CD14-positive monocyte (primary cell): ENCODE results near the gene ERP27. TPM values are rescaled to one million over a fixed set of nuclear protein-coding genes. Genes with fewer than 3 reads are reported as not detected.

ENCODE experiments used
- DNase-seq, 3 donors: peaks; one replicate each; pipeline ENCODE4 v3.0.0-alpha.2; 2011 to 2022
- H2AFZ ChIP-seq: 2 replicates; pipeline ENCODE4 v1.6.0; 2012; ENCODE audit warnings: mild to moderate bottlenecking, low read depth, low read length, inconsistent platforms; ENCODE audit not compliant: insufficient read depth, poor library complexity, severe bottlenecking
- H3K27ac ChIP-seq, 2 donors: 1 replicate in 1 of 2; 2 replicates in 1 of 2; pipeline ENCODE4 v1.5.1; 2012 to 2013; ENCODE audit warnings: low read length in 2 of 2, control low read depth in 1 of 2, inconsistent platforms in 1 of 2, low read depth in 1 of 2, mild to moderate bottlenecking in 1 of 2
- H3K27me3 ChIP-seq, 2 donors: one replicate each; pipeline versions ENCODE4 v1.6.0 to v1.6.1; 2011 to 2013; ENCODE audit warnings: low read length in 2 of 2; ENCODE audit not compliant: control insufficient read depth in 2 of 2, insufficient read depth in 2 of 2
- H3K36me3 ChIP-seq, 2 donors: replicated peaks in 1 of 2; 1 replicate in 1 of 2; 2 replicates in 1 of 2; pipeline versions ENCODE4 v1.5.1 to v1.6.1; 2012 to 2013; ENCODE audit warnings: low read length in 2 of 2, control low read depth in 1 of 2, inconsistent platforms in 1 of 2, mild to moderate bottlenecking in 1 of 2; ENCODE audit not compliant: insufficient read depth in 2 of 2, control insufficient read depth in 1 of 2
- H3K4me1 ChIP-seq, 2 donors: 1 replicate in 1 of 2; 2 replicates in 1 of 2; pipeline versions ENCODE4 v1.5.1 to v1.6.1; 2012 to 2013; ENCODE audit warnings: low read length in 2 of 2, control low read depth in 1 of 2, inconsistent platforms in 1 of 2, mild to moderate bottlenecking in 1 of 2, moderate library complexity in 1 of 2; ENCODE audit not compliant: insufficient read depth in 2 of 2, control insufficient read depth in 1 of 2
- H3K4me2 ChIP-seq: replicated peaks from 2 replicates; pipeline ENCODE3; 2012; ENCODE audit warnings: low read length, moderate library complexity, mild to moderate bottlenecking; ENCODE audit not compliant: poor library complexity, severe bottlenecking; ENCODE audit errors: extremely low read depth
- H3K4me3 ChIP-seq, 3 experiments: fragments of 200-600 bp in 1 of 3; sonication (generic) in 1 of 3; replicated peaks in 1 of 3; 1 replicate in 2 of 3; 2 replicates in 1 of 3; pipeline ENCODE4 v1.5.1; 2011 to 2013; ENCODE audit warnings: low read length in 3 of 3, mild to moderate bottlenecking in 3 of 3, control low read depth in 2 of 3, low read depth in 2 of 3, inconsistent platforms in 1 of 3, moderate library complexity in 1 of 3
- H3K79me2 ChIP-seq: 2 replicates; pipeline ENCODE4 v1.6.0; 2012; ENCODE audit warnings: mild to moderate bottlenecking, control low read depth, inconsistent platforms, low read length, moderate library complexity; ENCODE audit not compliant: insufficient read depth
- H3K9ac ChIP-seq: 2 replicates; pipeline ENCODE4 v1.6.0; 2017; ENCODE audit warnings: low read length, mild to moderate bottlenecking; ENCODE audit not compliant: insufficient read depth, poor library complexity, severe bottlenecking
- H3K9me3 ChIP-seq, 2 donors: replicated peaks in 1 of 2; 1 replicate in 1 of 2; 2 replicates in 1 of 2; pipeline versions ENCODE4 v1.5.1 to v1.6.1; 2012 to 2013; ENCODE audit warnings: low read length in 2 of 2, control low read depth in 1 of 2; ENCODE audit not compliant: control insufficient read depth in 1 of 2, insufficient read depth in 1 of 2
- H4K20me1 ChIP-seq: 2 replicates; pipeline ENCODE4 v1.6.0; 2012; ENCODE audit warnings: mild to moderate bottlenecking, low read length, control low read depth, moderate library complexity; ENCODE audit not compliant: insufficient read depth
- H3K27ac Mint-ChIP-seq, 7 donors: one replicate each; pipeline ENCODE4 v1.8.0; 2020; ENCODE audit warnings: mild to moderate bottlenecking in 7 of 7, mixed read lengths in 7 of 7, moderate library complexity in 6 of 7, inconsistent platforms in 2 of 7
- H3K27me3 Mint-ChIP-seq, 3 donors: one replicate each; pipeline ENCODE4 v1.8.0; 2021 to 2022; ENCODE audit warnings: low read depth in 3 of 3, mild to moderate bottlenecking in 3 of 3, mixed read lengths in 3 of 3, moderate library complexity in 3 of 3, inconsistent platforms in 1 of 3
- H3K36me3 Mint-ChIP-seq, 2 donors: one replicate each; pipeline ENCODE4 v1.8.0; 2020; ENCODE audit warnings: mixed read lengths in 2 of 2, inconsistent platforms in 1 of 2, mild to moderate bottlenecking in 1 of 2
- H3K4me1 Mint-ChIP-seq: one replicate; pipeline ENCODE4 v1.8.0; 2020; ENCODE audit warnings: mild to moderate bottlenecking, mixed read lengths
- H3K4me3 Mint-ChIP-seq, 2 donors: one replicate each; pipeline ENCODE4 v1.8.0; 2020; ENCODE audit warnings: mild to moderate bottlenecking in 2 of 2, mixed read lengths in 2 of 2, moderate library complexity in 1 of 2
- H3K9me3 Mint-ChIP-seq, 7 donors: one replicate each; pipeline ENCODE4 v1.8.0; 2020 to 2022; ENCODE audit warnings: mixed read lengths in 7 of 7, mild to moderate bottlenecking in 6 of 7, moderate library complexity in 6 of 7, inconsistent platforms in 2 of 7
- WGBS: methylation state at CpG from one replicate; pipeline ENCODE4 v1.1.5; 2013; ENCODE audit warnings: missing lambda C conversion rate; ENCODE audit not compliant: insufficient coverage; 5-methylcytosine and 5-hydroxymethylcytosine counted together
- intact Hi-C, 2 donors: fragments of 100-400 bp; cut with micrococcal nuclease; formaldehyde crosslinking; loops; one replicate each; pipeline versions ENCODE4 v1.15.0 to v1.15.1; 2023
- polyA plus RNA-seq, 3 donors: library from polyadenylated mRNA; depleted of rRNA in 1 of 3; unstranded in 2 of 3; stranded (reverse) in 1 of 3; fragments of 300-500 nt in 2 of 3; fragments of >200 nt in 1 of 3; fragmentation: Illumina TruSeq in 2 of 3; gene quantifications; 1 replicate in 2 of 3; 2 replicates in 1 of 3; pipeline ENCODE4 v1.2.3, GENCODE V29; 2012 to 2021
- TF ChIP-seq, protein P1 (sequence below): fragments of 200-600 bp; IDR thresholded peaks from one replicate; pipeline ENCODE4 v1.8.0; 2022; ENCODE audit warnings: antibody characterized with exemption, mild to moderate bottlenecking

The ERP27 gene
- polyA plus RNA-seq, 3 donors = 2.5 to 7.2 (median 2.5) TPM

GRCh38 chr12:14953752-14954151, 15.4 kb upstream of the ERP27 start:
- Mint-ChIP-seq H3K27ac (peak overlapping the region; percentile 90 to 96 (median 95)), H3K9me3 (peaks cover 0 to 2% (median 0%) of the 10 kb centered on the region in 7 donors), H3K4me1 (peaks cover 91% of the 10 kb centered on the region), H3K27me3 (no peaks in the 10 kb centered on the region), H3K36me3 (peaks cover 38 to 54% of the 10 kb centered on the region in 2 donors), H3K4me3 (peak overlapping the region in 1 of 2 donors; percentile 11)
- intact Hi-C loops = loop anchor here in 1 of 2 donors (5.0 to 10.0 kb wide), 3 partner anchors 39 to 751 kb away; partner anchors contain the start of gene PLBD1
- Histone ChIP-seq H3K79me2 (peaks cover 100% of the 10 kb centered on the region), H3K4me2 (peak overlapping the region; percentile 41), H2AFZ (no peak overlapping the region), H3K9me3 (no peaks in the 10 kb centered on the region), H3K4me1 (peaks cover 99 to 100% of the 10 kb centered on the region in 2 donors), H3K27ac (peak overlapping the region; percentile 60 to 89), H3K27me3 (no peaks in the 10 kb centered on the region), H3K9ac (no peak overlapping the region), H3K36me3 (peaks cover 22 to 23% of the 10 kb centered on the region in 2 donors), H3K4me3 (peak overlapping the region in 1 of 3 experiments; percentile 42), H4K20me1 (peaks cover 97% of the 10 kb centered on the region)
- TF ChIP-seq, protein P1, sequence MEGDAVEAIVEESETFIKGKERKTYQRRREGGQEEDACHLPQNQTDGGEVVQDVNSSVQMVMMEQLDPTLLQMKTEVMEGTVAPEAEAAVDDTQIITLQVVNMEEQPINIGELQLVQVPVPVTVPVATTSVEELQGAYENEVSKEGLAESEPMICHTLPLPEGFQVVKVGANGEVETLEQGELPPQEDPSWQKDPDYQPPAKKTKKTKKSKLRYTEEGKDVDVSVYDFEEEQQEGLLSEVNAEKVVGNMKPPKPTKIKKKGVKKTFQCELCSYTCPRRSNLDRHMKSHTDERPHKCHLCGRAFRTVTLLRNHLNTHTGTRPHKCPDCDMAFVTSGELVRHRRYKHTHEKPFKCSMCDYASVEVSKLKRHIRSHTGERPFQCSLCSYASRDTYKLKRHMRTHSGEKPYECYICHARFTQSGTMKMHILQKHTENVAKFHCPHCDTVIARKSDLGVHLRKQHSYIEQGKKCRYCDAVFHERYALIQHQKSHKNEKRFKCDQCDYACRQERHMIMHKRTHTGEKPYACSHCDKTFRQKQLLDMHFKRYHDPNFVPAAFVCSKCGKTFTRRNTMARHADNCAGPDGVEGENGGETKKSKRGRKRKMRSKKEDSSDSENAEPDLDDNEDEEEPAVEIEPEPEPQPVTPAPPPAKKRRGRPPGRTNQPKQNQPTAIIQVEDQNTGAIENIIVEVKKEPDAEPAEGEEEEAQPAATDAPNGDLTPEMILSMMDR = no peak
- no CpG with 5 or more reads among the region's 1 CpG for WGBS
- no peak for DNase-seq

DNA sequence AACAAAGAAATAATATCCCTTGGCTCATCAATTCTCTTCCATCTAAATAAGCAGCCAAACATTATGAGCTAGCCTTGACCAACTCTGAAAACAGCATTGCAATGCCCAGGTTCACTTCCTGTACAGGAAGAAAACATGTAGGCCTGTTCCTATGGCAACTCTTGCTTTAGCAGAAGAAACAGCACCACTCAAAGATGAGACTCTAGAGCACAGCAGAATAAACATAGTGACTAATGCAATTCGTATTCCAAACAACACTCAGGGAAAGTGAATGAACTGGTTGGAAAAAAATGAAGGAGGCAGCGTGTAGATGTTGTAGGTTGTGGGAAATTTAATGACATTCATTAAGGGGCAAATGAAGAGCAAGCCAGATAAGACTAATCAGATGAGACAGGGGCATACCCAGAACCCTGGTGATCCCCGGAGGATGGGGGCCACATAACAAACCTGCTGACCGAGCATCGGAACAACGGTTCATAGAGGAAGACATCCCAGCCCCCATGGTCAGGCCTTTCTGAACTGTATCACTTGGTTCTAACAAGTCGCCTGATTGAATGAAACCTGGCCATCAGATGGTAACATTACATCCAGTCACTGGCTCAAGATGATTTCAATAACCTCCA, 14.1 kb upstream of the ERP27 start:
- peak; percentile 79 to 96 (median 92) for DNase-seq
- H3K9me3 ChIP-seq = no peaks in the 10 kb centered on the region
- Mint-ChIP-seq H3K36me3 (peaks cover 43 to 58% of the 10 kb centered on the region in 2 donors), H3K4me1 (peaks cover 81% of the 10 kb centered on the region), H3K27ac (peak overlapping the region; percentile 90 to 99 (median 96)), H3K4me3 (peak overlapping the region in 1 of 2 donors; percentile 69), H3K9me3 (peaks cover 0 to 2% (median 0%) of the 10 kb centered on the region in 7 donors), H3K27me3 (no peaks in the 10 kb centered on the region)
- peaks cover 36% of the 10 kb centered on the region in 2 donors for H3K36me3 ChIP-seq
- peak overlapping the region in 1 of 3 experiments; percentile 22 for H3K4me3 ChIP-seq
- peaks cover 90 to 92% of the 10 kb centered on the region in 2 donors for H3K4me1 ChIP-seq
- TF ChIP-seq, protein P1 = no peak
- H3K4me2 ChIP-seq = peak overlapping the region; percentile 48
- peaks cover 100% of the 10 kb centered on the region for H3K79me2 ChIP-seq
- H3K27me3 ChIP-seq = no peaks in the 10 kb centered on the region
- peak overlapping the region; percentile 80 to 89 for H3K27ac ChIP-seq
- H3K9ac ChIP-seq = no peak overlapping the region
- H2AFZ ChIP-seq = no peak overlapping the region
- intact Hi-C loops = loop anchor here in 1 of 2 donors (5.0 to 10.0 kb wide), 3 partner anchors 40 to 752 kb away; partner anchors contain the start of gene PLBD1
- 29% methylated on average over 5 of the region's 7 CpGs for WGBS
- peaks cover 97% of the 10 kb centered on the region for H4K20me1 ChIP-seq
